Hematopoietic multipotent progenitor cell treated with erythropoietin and hydrocortisone succinate and interleukin-3 and kit ligand, for 4 days (in vitro differentiated cells): ENCODE measurements around the gene PYGB.

Source experiments
- DNase-seq: peaks from one replicate; pipeline ENCODE4 v3.0.0-alpha.2; 2015

PYGB gene

DNA sequence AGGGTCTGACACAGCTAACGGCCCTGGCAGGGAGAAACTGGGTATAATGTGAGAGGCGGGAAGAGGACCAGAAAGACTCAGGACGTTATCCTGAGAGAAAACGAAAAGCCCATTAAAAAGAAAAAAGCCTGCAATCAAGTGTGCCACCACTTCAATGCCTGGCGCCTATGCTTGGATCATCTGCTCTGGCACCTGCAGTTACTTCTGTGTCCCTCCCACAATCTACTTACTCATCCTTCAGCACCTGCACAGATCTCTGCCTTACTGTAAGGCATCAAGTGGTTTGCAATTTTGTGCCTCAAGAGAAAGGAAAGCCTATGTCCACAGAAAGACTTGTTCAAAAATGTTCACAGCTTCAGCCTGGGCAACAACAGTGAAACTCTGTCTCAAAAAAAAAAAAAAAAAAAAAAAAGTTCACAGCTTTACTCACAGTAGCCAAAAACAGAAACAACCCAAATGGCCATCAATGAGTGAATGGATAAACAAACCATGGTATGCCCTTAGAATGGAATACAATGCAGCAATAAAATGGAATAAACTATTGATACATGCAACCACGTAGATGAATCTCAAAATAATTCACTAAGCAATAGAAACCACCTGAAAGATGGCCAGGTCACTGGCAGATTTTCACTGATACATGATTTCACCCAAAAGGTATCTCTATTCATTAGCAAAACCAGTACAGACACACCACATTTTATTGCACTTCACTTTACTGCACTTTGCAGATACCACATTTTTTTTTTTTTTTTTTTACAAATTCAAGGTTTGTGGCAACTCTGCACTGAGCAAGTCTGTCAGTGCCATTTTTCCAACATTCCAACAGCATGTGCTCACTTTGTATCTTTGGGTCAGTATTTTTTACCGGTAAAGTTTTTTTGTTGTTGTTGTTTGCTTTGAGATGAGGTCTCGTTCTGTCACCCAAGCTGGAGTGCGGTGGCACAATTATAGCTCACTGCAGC is 94.1 kb downstream of the PYGB start:
- DNase-seq, result no peak

DNA sequence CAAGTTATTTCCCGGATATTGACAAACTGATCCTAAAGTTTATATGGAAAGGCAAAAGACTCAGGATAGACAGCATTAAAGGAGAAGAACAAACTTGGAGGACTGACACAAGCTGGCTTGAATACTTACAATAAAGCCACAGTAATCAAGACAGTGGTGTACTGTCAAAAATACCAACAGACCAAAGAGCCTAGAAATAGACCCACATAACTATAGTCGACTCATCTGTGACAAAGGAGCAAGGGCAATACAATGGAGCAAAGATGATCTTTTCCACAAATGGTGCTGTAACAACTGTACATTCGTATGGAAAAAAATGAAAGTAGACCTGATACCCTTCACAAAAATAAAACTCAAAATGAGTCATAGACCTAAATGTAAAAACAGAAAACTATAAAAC is 96.7 kb downstream of the PYGB start:
- DNase-seq, result no peak

GRCh38 chr20:25345721-25346120 is 97.8 kb downstream of the PYGB start:
- no peak for DNase-seq

DNA sequence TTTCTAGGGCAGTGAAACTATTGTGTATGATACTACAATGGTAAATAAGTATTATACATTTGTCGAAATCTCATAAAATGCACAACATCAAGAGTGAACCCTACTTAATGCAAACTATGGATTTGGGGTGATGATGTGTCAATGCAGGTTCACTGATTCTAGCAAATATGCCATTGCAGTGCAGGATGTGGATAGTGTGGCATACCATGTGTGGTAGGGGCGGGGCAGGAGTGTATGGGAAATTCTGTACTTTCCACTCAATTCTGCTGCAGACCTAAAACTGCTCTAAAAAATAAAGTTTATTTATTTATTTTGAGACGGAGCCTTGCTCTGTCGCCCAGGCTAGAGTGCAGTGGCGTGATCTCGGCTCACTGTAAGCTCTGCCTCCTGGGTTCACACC is 98.5 kb downstream of the PYGB start:
- DNase-seq, result no peak
